Stimulated activated CD8-positive, alpha-beta memory T cell treated with anti-CD3 and anti-CD28 coated beads, Interleukin-2, amount 100 ng/mL, for 48 hours (primary cell): ENCODE measurements around the gene ALDH7A1.
"Not testable (repeated sequence)": the region's sequence is repeated elsewhere in the genome, so short reads cannot be mapped to it uniquely, and the experiment has no call there.

Experiments
- DNase-seq, 2 donors: peaks; one replicate each; pipeline ENCODE4 v3.0.0-alpha.2; 2020; ENCODE audit warnings: low read depth in 2 of 2

Gene ALDH7A1

GRCh38 chr5:126594748-126595485, at the start of gene ALDH7A1:
ALDH7A1 (minus strand) TSS chr5:126595219; CDS start chr5:126595198, 21 bp downstream.
- DNase-seq, result peak; percentile 32 to 50

GRCh38 chr5:126641387-126641786, 46.4 kb upstream of the ALDH7A1 start:
- no peak for DNase-seq

- no peak for DNase-seq
Measured at GRCh38 chr5:126640866-126641265, 45.8 kb upstream of the ALDH7A1 start.

- DNase-seq, result no peak
Measured at GRCh38 chr5:126636956-126637355, 41.9 kb upstream of the ALDH7A1 start.

GRCh38 chr5:126635585-126635984, 40.6 kb upstream of the ALDH7A1 start:
- no peak for DNase-seq

GRCh38 chr5:126633552-126633951, 38.5 kb upstream of the ALDH7A1 start:
- no peak for DNase-seq

- DNase-seq, result no peak
Measured at GRCh38 chr5:126631920-126632319, 36.9 kb upstream of the ALDH7A1 start.

- DNase-seq, result no peak
Measured at GRCh38 chr5:126628102-126628501, 33.1 kb upstream of the ALDH7A1 start.

- DNase-seq, result no peak
Measured at GRCh38 chr5:126624534-126624933, 29.5 kb upstream of the ALDH7A1 start.

- no peak for DNase-seq
Measured at GRCh38 chr5:126619781-126620180, 24.8 kb upstream of the ALDH7A1 start.

GRCh38 chr5:126617603-126618002, 22.6 kb upstream of the ALDH7A1 start:
- not testable (repeated sequence) for DNase-seq

GRCh38 chr5:126615286-126615685, 20.3 kb upstream of the ALDH7A1 start:
- DNase-seq, result no peak

GRCh38 chr5:126613941-126614592, 19.0 kb upstream of the ALDH7A1 start:
- DNase-seq, result no peak

GRCh38 chr5:126610616-126611015, 15.6 kb upstream of the ALDH7A1 start:
- DNase-seq, result no peak

- no peak for DNase-seq
Measured at GRCh38 chr5:126610160-126610559, 15.1 kb upstream of the ALDH7A1 start.

- no peak for DNase-seq
Measured at GRCh38 chr5:126605525-126605924, 10.5 kb upstream of the ALDH7A1 start.

- no peak for DNase-seq
Measured at GRCh38 chr5:126603402-126603991, 8.5 kb upstream of the ALDH7A1 start.

- peak; percentile 65 to 67 for DNase-seq
Measured at GRCh38 chr5:126600631-126601511, 5.9 kb upstream of the ALDH7A1 start, which contains the start of gene PHAX. PHAX (plus strand) TSS chr5:126600947; CDS start chr5:126600963, 16 bp downstream.

- not testable (repeated sequence) for DNase-seq
Measured at GRCh38 chr5:126599971-126600630, 5.1 kb upstream of the ALDH7A1 start.

GRCh38 chr5:126599499-126599898, 4.5 kb upstream of the ALDH7A1 start:
- DNase-seq, result no peak

- DNase-seq, result no peak
Measured at GRCh38 chr5:126597156-126597555, 2.1 kb upstream of the ALDH7A1 start.
